Adrenal gland (tissue), 5 donors: Measurements from ENCODE around the gene NAGPA.

ENCODE experiments used
- CTCF ChIP-seq, 6 experiments: fragments of 450-650 bp in 4 of 6; fragments of 200-600 bp in 2 of 6; sonication (generic) in 1 of 6; IDR thresholded peaks; 1 replicate in 5 of 6; 2 replicates in 1 of 6; pipeline versions ENCODE4 v1.5.1 to v1.8.0; 2016 to 2021; ENCODE audit warnings: antibody characterized with exemption in 6 of 6, mild to moderate bottlenecking in 2 of 6, moderate library complexity in 1 of 6
- POLR2A ChIP-seq, 2 donors: fragments of 450-650 bp; IDR thresholded peaks; one replicate each; pipeline ENCODE4 v1.6.1; 2017; ENCODE audit warnings: antibody characterized with exemption in 2 of 2, mild to moderate bottlenecking in 2 of 2, moderate library complexity in 1 of 2
- donor health status: DM: no; HTN: no; CAD: no.

GRCh38 chr16:4989391-4990006, 44.2 kb downstream of the NAGPA start:
- no peak for TF ChIP-seq POLR2A (IDR thresholded peaks at IDR 0.05)
- TF ChIP-seq CTCF (IDR thresholded peaks at IDR 0.05) = no peak
